Keratinocyte (primary cell): ENCODE data around the gene ERI3.
"Not testable (repeated sequence)": the region's sequence is repeated elsewhere in the genome, so short reads cannot be mapped to it uniquely, and the experiment has no call there.

Source experiments
- CTCF ChIP-seq, 3 experiments: IDR thresholded peaks in 1 of 3; conservative IDR thresholded peaks in 1 of 3; optimal IDR thresholded peaks in 1 of 3; 2 replicates in 2 of 3; 3 replicates in 1 of 3; pipeline versions ENCODE3 to v1.5.1; 2011; ENCODE audit warnings: low read length in 3 of 3, mild to moderate bottlenecking in 3 of 3, moderate library complexity in 2 of 3, control low read depth in 1 of 3, inconsistent platforms in 1 of 3; ENCODE audit not compliant: insufficient read depth in 2 of 3; ENCODE audit errors: extremely low read depth in 1 of 3
- EZH2 ChIP-seq: IDR thresholded peaks from one replicate; pipeline ENCODE4 v1.6.1; 2012; ENCODE audit warnings: inconsistent platforms, mild to moderate bottlenecking, low read length, moderate library complexity

- not testable (repeated sequence) for TF ChIP-seq CTCF (optimal IDR thresholded peaks at IDR 0.05 in 1 of 3, IDR thresholded peaks at IDR 0.05 in 1 of 3, conservative IDR thresholded peaks at IDR 0.05 in 1 of 3; ENCODE audit: extremely low read depth in 1 of 3, insufficient read depth in 2 of 3, low read length in 3 of 3); EZH2
These were observed 148.5 kb downstream of the ERI3 start for GRCh38 chr1:44206545-44206944.
